OCI-M1 (cell line): ENCODE results near the gene CEBPA.

Experiments used
- DNase-seq: peaks from one replicate; lab custom pipeline; 2025; lab: John Stamatoyannopoulos, UW

CEBPA gene

DNA sequence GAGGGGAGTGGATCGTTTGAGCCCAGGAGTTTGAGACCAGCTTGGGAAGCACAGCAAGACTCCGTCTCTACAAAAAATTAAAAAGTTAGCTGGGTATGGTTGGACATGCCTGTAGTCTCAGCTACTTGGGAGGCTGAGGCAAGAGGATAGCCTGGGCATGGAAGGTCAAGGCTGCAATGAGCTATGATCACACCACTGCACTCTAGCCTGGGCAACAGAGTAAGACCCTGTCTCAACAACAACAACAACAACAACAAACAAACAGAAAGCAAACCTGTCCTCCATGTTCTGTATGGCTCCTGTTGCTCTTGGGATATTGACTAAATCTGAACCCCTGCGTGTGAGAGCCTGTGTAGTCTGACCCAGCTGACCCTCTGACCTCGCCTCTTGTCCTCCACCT lies 14.9 kb downstream of the CEBPA start:
- no peak for DNase-seq

GRCh38 chr19:33286899-33287298 lies 15.4 kb downstream of the CEBPA start:
- no peak for DNase-seq

- no peak for DNase-seq
These were observed 16.9 kb downstream of the CEBPA start for GRCh38 chr19:33285441-33285927.

- DNase-seq: no peak
These were observed 17.6 kb downstream of the CEBPA start for GRCh38 chr19:33284756-33285155.

DNA sequence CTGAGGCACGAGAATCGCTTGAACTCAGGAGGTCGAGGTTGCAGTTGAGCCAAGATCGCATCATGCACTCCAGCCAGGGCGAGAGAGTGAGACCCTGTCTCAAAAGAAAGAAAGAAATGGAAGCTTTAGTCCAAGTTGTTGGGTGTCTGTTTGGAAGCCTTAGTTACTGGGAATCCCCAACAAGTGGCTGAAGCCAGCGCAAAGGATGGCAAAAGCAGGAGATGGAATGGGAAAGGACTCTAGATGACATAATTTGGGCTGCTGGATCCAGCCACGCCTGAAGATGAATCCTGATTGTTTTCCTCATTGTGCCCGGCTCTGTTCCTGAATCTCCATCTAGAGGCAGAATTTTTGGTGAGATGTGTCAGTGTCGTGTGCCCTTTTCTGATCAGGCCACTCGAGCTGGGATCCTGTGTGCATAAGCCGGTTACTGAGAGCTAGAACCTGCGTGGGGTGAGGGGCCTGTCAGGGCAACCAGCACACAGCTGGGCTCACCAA lies 18.1 kb downstream of the CEBPA start:
- DNase-seq: no peak

- no peak for DNase-seq
These were observed 18.7 kb downstream of the CEBPA start for GRCh38 chr19:33283589-33283988.

DNA sequence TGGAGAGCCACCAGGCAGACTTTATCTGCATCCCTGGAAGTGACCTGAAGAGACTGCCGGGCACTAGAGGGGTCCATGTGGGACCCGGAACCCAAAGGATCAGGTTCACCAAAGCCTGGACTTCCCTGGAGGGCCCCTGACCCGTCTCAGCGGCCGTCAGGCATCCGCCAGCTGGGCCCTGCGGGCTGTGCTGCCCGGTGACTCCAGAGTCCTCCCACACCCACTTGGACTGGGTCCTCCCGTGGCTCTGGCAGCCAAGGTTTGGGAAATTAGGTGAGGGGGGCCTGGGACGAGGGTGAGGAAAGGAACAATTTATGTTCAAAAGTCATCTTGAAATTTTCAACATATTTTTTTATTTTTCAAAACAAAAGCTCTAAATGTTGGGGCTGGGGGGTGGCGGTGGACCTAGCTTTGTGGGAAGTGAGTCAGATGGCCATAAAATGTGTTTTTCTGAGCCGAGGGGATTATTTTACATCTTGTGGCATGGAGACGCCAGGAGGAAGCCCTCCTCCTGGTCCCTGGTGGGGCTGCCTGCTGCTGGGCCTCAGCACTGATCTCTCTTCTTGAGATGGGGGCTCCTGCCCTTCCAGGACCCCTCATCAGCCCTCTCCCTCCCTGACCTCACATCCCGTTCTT lies 20.2 kb downstream of the CEBPA start:
- DNase-seq: no peak

DNA sequence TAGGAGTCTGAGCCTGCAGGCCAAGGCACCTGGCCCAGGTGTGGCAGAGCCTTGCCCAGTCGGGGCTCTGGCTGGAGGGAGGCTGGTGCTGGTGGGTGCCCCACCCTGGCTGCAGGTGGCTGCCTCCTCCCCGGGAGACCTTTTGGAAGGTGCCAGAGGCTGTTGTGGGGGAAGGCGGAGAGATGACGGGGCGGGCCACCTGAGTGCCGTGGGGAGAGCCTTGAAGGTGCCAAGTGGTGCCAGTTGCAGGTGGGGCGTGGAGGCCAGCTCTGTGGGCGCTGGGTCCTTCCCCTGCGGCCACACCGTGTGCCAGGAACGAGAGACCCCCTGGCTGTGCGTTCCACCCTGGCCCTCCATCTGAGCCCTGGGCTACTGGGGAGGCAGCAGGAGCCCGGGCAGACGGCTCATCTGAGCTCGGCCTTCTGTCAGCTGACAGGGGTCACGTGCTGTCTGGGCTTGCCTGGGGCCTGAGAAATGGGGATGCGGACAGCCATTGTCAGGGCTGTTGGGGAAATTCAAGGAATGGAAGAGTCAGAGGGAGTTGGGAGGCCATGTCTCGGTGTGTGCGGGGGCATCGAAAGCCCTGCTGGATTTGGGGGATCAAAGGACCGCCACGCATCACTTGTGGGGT lies 20.9 kb downstream of the CEBPA start:
- DNase-seq: no peak

DNA sequence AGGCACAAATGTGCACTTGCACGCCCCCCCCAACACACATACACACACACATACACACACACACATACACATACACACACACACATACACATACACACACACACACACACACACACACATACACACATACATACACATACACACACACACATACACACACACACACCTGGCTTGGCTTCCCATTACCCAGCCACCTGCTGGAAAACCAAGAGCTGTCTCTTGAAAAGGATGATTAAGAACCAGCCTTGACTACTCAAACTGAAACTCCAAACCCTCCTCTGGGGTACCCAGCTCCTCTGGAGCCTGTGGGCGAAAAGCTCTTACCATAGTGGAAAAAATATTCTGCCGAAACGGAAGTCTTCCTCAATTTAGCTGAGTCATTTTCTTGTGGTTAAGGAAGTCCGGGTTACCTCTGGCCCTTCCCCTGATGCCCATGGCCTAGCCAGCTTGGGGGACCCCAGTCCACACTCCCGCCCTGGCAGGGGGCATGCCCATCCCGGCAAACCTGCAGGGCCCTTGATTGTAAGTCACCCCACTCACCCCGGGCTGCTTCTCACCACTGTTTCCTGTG lies 21.9 kb downstream of the CEBPA start:
- no peak for DNase-seq

GRCh38 chr19:33279430-33280350 lies 22.6 kb downstream of the CEBPA start:
- DNase-seq: no peak

- DNase-seq: no peak
These were observed 23.7 kb downstream of the CEBPA start for GRCh38 chr19:33278403-33279269.

GRCh38 chr19:33278023-33278402 lies 24.3 kb downstream of the CEBPA start:
- no peak for DNase-seq

DNA sequence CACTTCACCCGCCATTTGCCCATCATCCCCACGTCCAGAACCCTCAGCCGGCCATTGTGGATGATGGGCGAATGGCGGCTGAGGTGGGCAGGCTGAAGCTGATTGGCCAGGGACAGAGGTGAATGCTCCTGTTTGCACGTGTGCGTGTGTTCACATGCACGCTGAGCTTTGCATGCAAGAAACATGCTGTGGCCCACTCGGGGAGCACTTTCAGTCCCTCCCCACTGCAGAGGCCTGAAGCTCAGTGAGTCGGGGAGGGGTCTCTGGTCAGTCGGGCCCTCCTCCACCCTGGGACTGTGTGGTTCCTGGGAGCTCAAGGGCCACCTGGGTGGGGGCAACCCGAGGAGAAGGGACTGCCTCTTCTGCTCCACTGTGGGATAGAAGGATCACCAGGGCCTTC lies 24.9 kb downstream of the CEBPA start:
- no peak for DNase-seq

GRCh38 chr19:33275933-33276619 lies 26.3 kb downstream of the CEBPA start:
- DNase-seq: no peak

GRCh38 chr19:33275559-33275932 lies 26.8 kb downstream of the CEBPA start:
- DNase-seq: no peak

GRCh38 chr19:33274663-33275558 lies 27.4 kb downstream of the CEBPA start:
- DNase-seq: no peak

GRCh38 chr19:33273881-33274662 lies 28.3 kb downstream of the CEBPA start:
- peak; percentile 38 for DNase-seq

DNA sequence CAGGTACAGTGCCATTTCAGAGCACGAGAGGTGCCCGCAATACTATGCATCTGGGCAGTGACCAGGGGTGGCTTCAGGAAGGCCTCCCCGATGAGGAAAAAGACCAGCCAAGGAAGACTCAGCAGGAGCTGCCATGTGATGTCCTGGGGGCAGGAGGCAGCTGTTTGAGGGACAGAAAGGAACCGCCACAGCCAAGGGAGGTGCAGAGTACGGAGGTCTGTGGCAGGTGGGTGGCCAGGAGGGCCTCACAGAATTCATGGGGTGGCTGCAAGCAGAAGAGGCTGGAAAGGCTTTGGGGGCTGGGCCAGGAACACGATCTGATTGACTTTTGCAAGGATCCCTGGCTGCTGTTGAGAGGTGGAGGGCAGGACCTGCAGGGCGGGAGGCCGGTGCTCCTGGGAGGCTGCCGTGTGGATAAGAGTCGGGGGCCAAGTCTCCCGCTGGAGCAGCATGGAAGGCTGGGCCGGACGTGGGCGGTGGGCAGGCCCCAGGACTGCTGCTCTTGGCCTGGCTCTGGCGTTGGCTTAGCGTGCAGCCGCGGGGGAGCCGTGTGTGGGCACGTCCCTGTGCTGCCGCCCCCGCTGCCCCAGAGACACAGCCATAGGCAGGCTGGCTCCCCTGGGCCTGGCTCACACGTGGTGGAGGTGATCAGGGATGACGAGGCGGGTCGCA lies 29.1 kb downstream of the CEBPA start:
- no peak for DNase-seq
